Keratinocyte (primary cell): ENCODE data around the gene NT5M.

ENCODE experiments used
- EZH2 ChIP-seq: IDR thresholded peaks from one replicate; pipeline ENCODE4 v1.6.1; 2012; ENCODE audit warnings: inconsistent platforms, mild to moderate bottlenecking, low read length, moderate library complexity
- TF ChIP-seq, protein P1 (sequence below), 3 experiments: IDR thresholded peaks in 1 of 3; conservative IDR thresholded peaks in 1 of 3; optimal IDR thresholded peaks in 1 of 3; 2 replicates in 2 of 3; 3 replicates in 1 of 3; pipeline versions ENCODE3 to v1.5.1; 2011; ENCODE audit warnings: low read length in 3 of 3, mild to moderate bottlenecking in 3 of 3, moderate library complexity in 2 of 3, control low read depth in 1 of 3, inconsistent platforms in 1 of 3; ENCODE audit not compliant: insufficient read depth in 2 of 3; ENCODE audit errors: extremely low read depth in 1 of 3

DNA sequence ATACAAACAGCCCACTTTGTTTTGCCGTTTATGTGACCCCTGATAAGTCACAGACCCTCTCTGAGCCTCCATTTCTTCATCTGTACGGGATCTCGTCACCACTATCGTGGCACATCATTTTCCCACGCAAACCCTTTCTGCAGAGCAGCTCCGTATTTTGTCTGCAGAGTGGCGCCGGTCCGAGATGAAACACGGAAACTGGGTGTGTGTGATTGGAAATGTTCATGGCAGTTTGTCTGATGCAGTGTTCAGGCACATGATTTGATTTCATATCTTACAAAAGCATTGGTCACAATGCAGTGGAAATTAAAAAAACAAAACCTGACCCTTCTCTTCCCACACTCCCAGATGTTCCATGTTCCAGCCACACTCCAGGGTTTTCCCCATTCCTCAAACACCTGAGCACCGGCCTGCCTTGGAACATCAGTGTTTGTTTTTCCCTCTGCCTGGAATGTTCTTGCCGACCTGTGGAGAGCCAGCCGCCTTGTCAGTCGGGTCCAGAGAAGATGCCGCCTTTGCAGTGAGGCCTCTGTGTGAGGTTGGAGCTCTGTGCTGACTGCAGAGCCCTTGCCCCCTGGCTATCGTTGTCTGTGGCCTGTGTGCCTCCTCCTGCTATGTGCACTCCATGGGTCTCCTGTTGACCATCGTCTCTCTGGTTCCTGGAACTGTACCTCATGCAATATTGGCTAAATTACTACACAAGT lies 39.2 kb downstream of the NT5M start:
- TF ChIP-seq, protein P1, sequence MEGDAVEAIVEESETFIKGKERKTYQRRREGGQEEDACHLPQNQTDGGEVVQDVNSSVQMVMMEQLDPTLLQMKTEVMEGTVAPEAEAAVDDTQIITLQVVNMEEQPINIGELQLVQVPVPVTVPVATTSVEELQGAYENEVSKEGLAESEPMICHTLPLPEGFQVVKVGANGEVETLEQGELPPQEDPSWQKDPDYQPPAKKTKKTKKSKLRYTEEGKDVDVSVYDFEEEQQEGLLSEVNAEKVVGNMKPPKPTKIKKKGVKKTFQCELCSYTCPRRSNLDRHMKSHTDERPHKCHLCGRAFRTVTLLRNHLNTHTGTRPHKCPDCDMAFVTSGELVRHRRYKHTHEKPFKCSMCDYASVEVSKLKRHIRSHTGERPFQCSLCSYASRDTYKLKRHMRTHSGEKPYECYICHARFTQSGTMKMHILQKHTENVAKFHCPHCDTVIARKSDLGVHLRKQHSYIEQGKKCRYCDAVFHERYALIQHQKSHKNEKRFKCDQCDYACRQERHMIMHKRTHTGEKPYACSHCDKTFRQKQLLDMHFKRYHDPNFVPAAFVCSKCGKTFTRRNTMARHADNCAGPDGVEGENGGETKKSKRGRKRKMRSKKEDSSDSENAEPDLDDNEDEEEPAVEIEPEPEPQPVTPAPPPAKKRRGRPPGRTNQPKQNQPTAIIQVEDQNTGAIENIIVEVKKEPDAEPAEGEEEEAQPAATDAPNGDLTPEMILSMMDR (optimal IDR thresholded peaks at IDR 0.05 in 1 of 3, IDR thresholded peaks at IDR 0.05 in 1 of 3, conservative IDR thresholded peaks at IDR 0.05 in 1 of 3; ENCODE audit: extremely low read depth in 1 of 3, insufficient read depth in 2 of 3, low read length in 3 of 3), result no peak
- no peak for TF ChIP-seq EZH2
